ENCODE results near the gene PTGDS.
A peak's percentile ranks its signal among the peaks of the same experiment; 100 is the strongest.

Gene PTGDS

GRCh38 chr9:136961279-136962065 lies 15.8 kb upstream of the PTGDS start:
- no peaks in the 10 kb centered on the region for H3K27me3 ChIP-seq (ENCODE audit: low read depth, low read length)
- no peak overlapping the region for H3K27ac ChIP-seq (ENCODE audit: low read length)
- no peak overlapping the region for H3K4me3 ChIP-seq (ENCODE audit: low read depth in 1 of 2, low read length in 2 of 2)
- peaks cover 0 to 10% of the 10 kb centered on the region in 2 donors for H3K4me1 ChIP-seq (ENCODE audit: control insufficient read depth in 1 of 2, insufficient read depth in 2 of 2, low read length in 2 of 2)
- H3K9me3 ChIP-seq (ENCODE audit: control insufficient read depth in 1 of 2, low read length in 2 of 2) = no peaks in the 10 kb centered on the region
- H3K36me3 ChIP-seq (ENCODE audit: control insufficient read depth in 1 of 2, insufficient read depth in 2 of 2, low read length in 2 of 2) = no peaks in the 10 kb centered on the region

GRCh38 chr9:136962163-136962562 lies 15.1 kb upstream of the PTGDS start:
- no peaks in the 10 kb centered on the region for H3K27me3 ChIP-seq (ENCODE audit: low read depth, low read length)
- no peak overlapping the region for H3K27ac ChIP-seq (ENCODE audit: low read length)
- no peak overlapping the region for H3K4me3 ChIP-seq (ENCODE audit: low read depth in 1 of 2, low read length in 2 of 2)

GRCh38 chr9:136962701-136963248 lies 14.5 kb upstream of the PTGDS start:
- no peaks in the 10 kb centered on the region for H3K36me3 ChIP-seq (ENCODE audit: control insufficient read depth in 1 of 2, insufficient read depth in 2 of 2, low read length in 2 of 2)
- no peaks in the 10 kb centered on the region for H3K9me3 ChIP-seq (ENCODE audit: control insufficient read depth in 1 of 2, low read length in 2 of 2)
- H3K4me3 ChIP-seq (ENCODE audit: low read depth in 1 of 2, low read length in 2 of 2) = no peak overlapping the region
- H3K27ac ChIP-seq (ENCODE audit: low read length) = no peak overlapping the region
- H3K4me1 ChIP-seq (ENCODE audit: control insufficient read depth in 1 of 2, insufficient read depth in 2 of 2, low read length in 2 of 2) = peaks cover 0 to 10% of the 10 kb centered on the region in 2 donors
- H3K27me3 ChIP-seq (ENCODE audit: low read depth, low read length) = no peaks in the 10 kb centered on the region

More at GRCh38 chr9:136962163-136962562, 15.1 kb upstream of the PTGDS start:
- no peaks in the 10 kb centered on the region for H3K36me3 ChIP-seq (ENCODE audit: control insufficient read depth in 1 of 2, insufficient read depth in 2 of 2, low read length in 2 of 2)
- no peaks in the 10 kb centered on the region for H3K9me3 ChIP-seq (ENCODE audit: control insufficient read depth in 1 of 2, low read length in 2 of 2)
- peaks cover 0 to 10% of the 10 kb centered on the region in 2 donors for H3K4me1 ChIP-seq (ENCODE audit: control insufficient read depth in 1 of 2, insufficient read depth in 2 of 2, low read length in 2 of 2)

GRCh38 chr9:136963341-136963740 lies 14.0 kb upstream of the PTGDS start:
- Histone ChIP-seq H3K9me3 (ENCODE audit: control insufficient read depth in 1 of 2, low read length in 2 of 2) (no peaks in the 10 kb centered on the region), H3K27me3 (ENCODE audit: low read depth, low read length) (no peaks in the 10 kb centered on the region), H3K27ac (ENCODE audit: low read length) (no peak overlapping the region), H3K4me3 (ENCODE audit: low read depth in 1 of 2, low read length in 2 of 2) (no peak overlapping the region), H3K36me3 (ENCODE audit: control insufficient read depth in 1 of 2, insufficient read depth in 2 of 2, low read length in 2 of 2) (no peaks in the 10 kb centered on the region), H3K4me1 (ENCODE audit: control insufficient read depth in 1 of 2, insufficient read depth in 2 of 2, low read length in 2 of 2) (peaks cover 0 to 10% of the 10 kb centered on the region in 2 donors)

- Histone ChIP-seq H3K36me3 (ENCODE audit: control insufficient read depth in 1 of 2, insufficient read depth in 2 of 2, low read length in 2 of 2) (no peaks in the 10 kb centered on the region), H3K27ac (ENCODE audit: low read length) (no peak overlapping the region), H3K9me3 (ENCODE audit: control insufficient read depth in 1 of 2, low read length in 2 of 2) (no peaks in the 10 kb centered on the region), H3K4me1 (ENCODE audit: control insufficient read depth in 1 of 2, insufficient read depth in 2 of 2, low read length in 2 of 2) (peaks cover 0 to 10% of the 10 kb centered on the region in 2 donors), H3K4me3 (ENCODE audit: low read depth in 1 of 2, low read length in 2 of 2) (no peak overlapping the region), H3K27me3 (ENCODE audit: low read depth, low read length) (no peaks in the 10 kb centered on the region)
Measured at GRCh38 chr9:136963751-136964150, 13.6 kb upstream of the PTGDS start.

GRCh38 chr9:136964171-136964689 lies 13.1 kb upstream of the PTGDS start:
- no peaks in the 10 kb centered on the region for H3K9me3 ChIP-seq (ENCODE audit: control insufficient read depth in 1 of 2, low read length in 2 of 2)
- H3K27ac ChIP-seq (ENCODE audit: low read length) = no peak overlapping the region
- H3K4me3 ChIP-seq (ENCODE audit: low read depth in 1 of 2, low read length in 2 of 2) = no peak overlapping the region
- peaks cover 0 to 10% of the 10 kb centered on the region in 2 donors for H3K4me1 ChIP-seq (ENCODE audit: control insufficient read depth in 1 of 2, insufficient read depth in 2 of 2, low read length in 2 of 2)
- H3K36me3 ChIP-seq (ENCODE audit: control insufficient read depth in 1 of 2, insufficient read depth in 2 of 2, low read length in 2 of 2) = no peaks in the 10 kb centered on the region
- no peaks in the 10 kb centered on the region for H3K27me3 ChIP-seq (ENCODE audit: low read depth, low read length)

- Histone ChIP-seq H3K36me3 (ENCODE audit: control insufficient read depth in 1 of 2, insufficient read depth in 2 of 2, low read length in 2 of 2) (no peaks in the 10 kb centered on the region), H3K4me3 (ENCODE audit: low read depth in 1 of 2, low read length in 2 of 2) (no peak overlapping the region), H3K4me1 (ENCODE audit: control insufficient read depth in 1 of 2, insufficient read depth in 2 of 2, low read length in 2 of 2) (peaks cover 0 to 10% of the 10 kb centered on the region in 2 donors), H3K27ac (ENCODE audit: low read length) (no peak overlapping the region), H3K9me3 (ENCODE audit: control insufficient read depth in 1 of 2, low read length in 2 of 2) (no peaks in the 10 kb centered on the region), H3K27me3 (ENCODE audit: low read depth, low read length) (no peaks in the 10 kb centered on the region)
Measured at GRCh38 chr9:136964833-136965422, 12.4 kb upstream of the PTGDS start.

GRCh38 chr9:136965771-136966484 lies 11.4 kb upstream of the PTGDS start:
- Histone ChIP-seq H3K4me3 (ENCODE audit: low read depth in 1 of 2, low read length in 2 of 2) (peak overlapping the region in 1 of 2 donors; percentile 11), H3K27me3 (ENCODE audit: low read depth, low read length) (no peaks in the 10 kb centered on the region), H3K9me3 (ENCODE audit: control insufficient read depth in 1 of 2, low read length in 2 of 2) (no peaks in the 10 kb centered on the region), H3K27ac (ENCODE audit: low read length) (no peak overlapping the region), H3K36me3 (ENCODE audit: control insufficient read depth in 1 of 2, insufficient read depth in 2 of 2, low read length in 2 of 2) (no peaks in the 10 kb centered on the region), H3K4me1 (ENCODE audit: control insufficient read depth in 1 of 2, insufficient read depth in 2 of 2, low read length in 2 of 2) (peaks cover 0 to 7% of the 10 kb centered on the region in 2 donors)

GRCh38 chr9:136968333-136969127 lies 8.8 kb upstream of the PTGDS start:
- no peak overlapping the region for H3K27ac ChIP-seq (ENCODE audit: low read length)
- H3K36me3 ChIP-seq (ENCODE audit: control insufficient read depth in 1 of 2, insufficient read depth in 2 of 2, low read length in 2 of 2) = no peaks in the 10 kb centered on the region
- peaks cover 0 to 6% of the 10 kb centered on the region in 2 donors for H3K4me1 ChIP-seq (ENCODE audit: control insufficient read depth in 1 of 2, insufficient read depth in 2 of 2, low read length in 2 of 2)
- H3K4me3 ChIP-seq (ENCODE audit: low read depth in 1 of 2, low read length in 2 of 2) = no peak overlapping the region
- no peaks in the 10 kb centered on the region for H3K9me3 ChIP-seq (ENCODE audit: control insufficient read depth in 1 of 2, low read length in 2 of 2)
- H3K27me3 ChIP-seq (ENCODE audit: low read depth, low read length) = no peaks in the 10 kb centered on the region

- no peaks in the 10 kb centered on the region for H3K36me3 ChIP-seq (ENCODE audit: control insufficient read depth in 1 of 2, insufficient read depth in 2 of 2, low read length in 2 of 2)
- no peak overlapping the region for H3K27ac ChIP-seq (ENCODE audit: low read length)
- no peaks in the 10 kb centered on the region for H3K27me3 ChIP-seq (ENCODE audit: low read depth, low read length)
- no peaks in the 10 kb centered on the region for H3K9me3 ChIP-seq (ENCODE audit: control insufficient read depth in 1 of 2, low read length in 2 of 2)
- peaks cover 0 to 6% of the 10 kb centered on the region in 2 donors for H3K4me1 ChIP-seq (ENCODE audit: control insufficient read depth in 1 of 2, insufficient read depth in 2 of 2, low read length in 2 of 2)
- H3K4me3 ChIP-seq (ENCODE audit: low read depth in 1 of 2, low read length in 2 of 2) = no peak overlapping the region
Measured at GRCh38 chr9:136969150-136969549, 8.2 kb upstream of the PTGDS start.
